Hepatocyte (in vitro differentiated cells): ENCODE results near the gene SNCA.

Experiments used
- EZH2 ChIP-seq: fragments of 200-600 bp; sonication (generic); IDR thresholded peaks from 2 replicates; pipeline ENCODE4 v1.6.1; 2016; ENCODE audit warnings: antibody characterized with exemption, mild to moderate bottlenecking, borderline replicate concordance
- EZH2phosphoT487 ChIP-seq: fragments of 200-600 bp; sonication (generic); IDR thresholded peaks from one replicate; pipeline ENCODE4 v1.6.1; 2018; ENCODE audit warnings: antibody characterized with exemption, mild to moderate bottlenecking, low read depth, moderate library complexity; ENCODE audit not compliant: unreplicated experiment, severe bottlenecking
- TF ChIP-seq, protein P1 (sequence below): fragments of 200-600 bp; sonication (generic); IDR thresholded peaks from 2 replicates; pipeline ENCODE4 v1.5.1; 2016; ENCODE audit warnings: antibody characterized with exemption, mild to moderate bottlenecking; ENCODE audit not compliant: poor library complexity

DNA sequence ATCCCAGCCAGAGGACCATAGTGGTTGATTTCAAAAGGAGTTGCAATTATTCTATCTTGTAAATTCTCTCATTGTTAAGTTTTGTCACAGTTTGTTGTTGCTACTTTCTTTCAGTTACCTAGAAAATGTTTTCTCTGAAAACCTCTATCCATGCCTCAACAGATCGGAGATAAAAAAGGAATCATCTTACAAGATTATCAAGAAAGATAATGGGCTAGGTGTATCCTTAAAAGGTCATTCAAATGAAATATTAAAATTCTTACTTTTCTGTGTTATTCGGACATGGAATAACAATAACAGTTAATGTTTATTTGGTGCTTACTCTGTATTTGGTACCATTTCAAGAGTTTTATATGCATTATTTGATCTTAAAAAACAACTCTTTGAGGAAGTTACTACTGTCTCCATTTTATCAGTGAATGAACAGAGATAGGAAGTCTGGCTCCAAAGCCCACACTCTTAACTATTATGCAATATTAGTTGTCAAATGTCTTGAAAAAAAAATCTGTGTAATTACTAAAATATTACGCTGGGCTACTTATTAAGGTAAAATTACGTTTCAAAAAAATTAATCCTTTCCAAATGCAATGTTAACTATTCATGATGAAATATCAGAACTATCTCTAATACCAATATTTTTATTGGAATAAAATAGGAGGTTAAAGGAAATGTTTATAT is 97.5 kb downstream of the SNCA start:
- TF ChIP-seq EZH2 (no peak), EZH2phosphoT487 (no peak)
- TF ChIP-seq, protein P1, sequence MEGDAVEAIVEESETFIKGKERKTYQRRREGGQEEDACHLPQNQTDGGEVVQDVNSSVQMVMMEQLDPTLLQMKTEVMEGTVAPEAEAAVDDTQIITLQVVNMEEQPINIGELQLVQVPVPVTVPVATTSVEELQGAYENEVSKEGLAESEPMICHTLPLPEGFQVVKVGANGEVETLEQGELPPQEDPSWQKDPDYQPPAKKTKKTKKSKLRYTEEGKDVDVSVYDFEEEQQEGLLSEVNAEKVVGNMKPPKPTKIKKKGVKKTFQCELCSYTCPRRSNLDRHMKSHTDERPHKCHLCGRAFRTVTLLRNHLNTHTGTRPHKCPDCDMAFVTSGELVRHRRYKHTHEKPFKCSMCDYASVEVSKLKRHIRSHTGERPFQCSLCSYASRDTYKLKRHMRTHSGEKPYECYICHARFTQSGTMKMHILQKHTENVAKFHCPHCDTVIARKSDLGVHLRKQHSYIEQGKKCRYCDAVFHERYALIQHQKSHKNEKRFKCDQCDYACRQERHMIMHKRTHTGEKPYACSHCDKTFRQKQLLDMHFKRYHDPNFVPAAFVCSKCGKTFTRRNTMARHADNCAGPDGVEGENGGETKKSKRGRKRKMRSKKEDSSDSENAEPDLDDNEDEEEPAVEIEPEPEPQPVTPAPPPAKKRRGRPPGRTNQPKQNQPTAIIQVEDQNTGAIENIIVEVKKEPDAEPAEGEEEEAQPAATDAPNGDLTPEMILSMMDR: no peak
